ENCODE data around the gene BRDT.

BRDT gene

GRCh38 chr1:91949356-91949699, at the start of gene BRDT:
Gene BRDT, plus strand, starts transcription at chr1:91949401. Its CDS starts 13,354 bp downstream, at chr1:91962755.
- Histone ChIP-seq H3K9me3 (ENCODE audit: insufficient read depth, low read length) (no peaks in the 10 kb centered on the region), H3K36me3 (replicated peaks; ENCODE audit: low read depth, low read length) (no peaks in the 10 kb centered on the region), H2AFZ (ENCODE audit: low read depth, low read length) (no peak within 1 kb of the TSS), H3K4me3 (ENCODE audit: low read length) (peak within 1 kb of the TSS; percentile 21), H3K27me3 (ENCODE audit: low read depth, low read length) (no peaks in the 10 kb centered on the region), H3K4me1 (ENCODE audit: low read length) (peaks cover 12% of the 10 kb centered on the region), H3K4me2 (ENCODE audit: low read length) (peak within 1 kb of the TSS; percentile 56), H4K20me1 (ENCODE audit: insufficient read depth, low read length) (no peaks in the 10 kb centered on the region), H3K79me2 (ENCODE audit: low read length) (no peaks in the 10 kb centered on the region), H3K27ac (ENCODE audit: low read length) (no peak within 1 kb of the TSS), H3K9ac (ENCODE audit: low read length) (no peak within 1 kb of the TSS)
- TF ChIP-seq EZH2phosphoT487 (IDR thresholded peaks at IDR 0.05; ENCODE audit: low read depth) (no peak), CTCF (IDR thresholded peaks at IDR 0.05; ENCODE audit: low read depth, low read length) (no peak)

GRCh38 chr1:91900562-91900961, 48.6 kb upstream of the BRDT start:
- Histone ChIP-seq H3K4me3 (ENCODE audit: low read length) (no peak overlapping the region), H3K79me2 (ENCODE audit: low read length) (no peaks in the 10 kb centered on the region), H2AFZ (ENCODE audit: low read depth, low read length) (no peak overlapping the region), H3K27me3 (ENCODE audit: low read depth, low read length) (no peaks in the 10 kb centered on the region), H3K9me3 (ENCODE audit: insufficient read depth, low read length) (no peaks in the 10 kb centered on the region), H3K4me1 (ENCODE audit: low read length) (no peaks in the 10 kb centered on the region), H3K36me3 (replicated peaks; ENCODE audit: low read depth, low read length) (no peaks in the 10 kb centered on the region), H3K9ac (ENCODE audit: low read length) (no peak overlapping the region), H3K27ac (ENCODE audit: low read length) (no peak overlapping the region), H4K20me1 (ENCODE audit: insufficient read depth, low read length) (no peaks in the 10 kb centered on the region), H3K4me2 (ENCODE audit: low read length) (no peak overlapping the region)
- TF ChIP-seq EZH2phosphoT487 (IDR thresholded peaks at IDR 0.05; ENCODE audit: low read depth): no peak
- no peak for TF ChIP-seq CTCF (IDR thresholded peaks at IDR 0.05; ENCODE audit: low read depth, low read length)

GRCh38 chr1:91901231-91901630, 48.0 kb upstream of the BRDT start:
- H3K9me3 ChIP-seq (ENCODE audit: insufficient read depth, low read length): no peaks in the 10 kb centered on the region
- H2AFZ ChIP-seq (ENCODE audit: low read depth, low read length): no peak overlapping the region
- no peaks in the 10 kb centered on the region for H3K27me3 ChIP-seq (ENCODE audit: low read depth, low read length)
- no peak overlapping the region for H3K9ac ChIP-seq (ENCODE audit: low read length)
- H3K4me2 ChIP-seq (ENCODE audit: low read length): no peak overlapping the region
- H3K4me1 ChIP-seq (ENCODE audit: low read length): no peaks in the 10 kb centered on the region
- H4K20me1 ChIP-seq (ENCODE audit: insufficient read depth, low read length): no peaks in the 10 kb centered on the region
- no peaks in the 10 kb centered on the region for H3K79me2 ChIP-seq (ENCODE audit: low read length)
- no peaks in the 10 kb centered on the region for H3K36me3 ChIP-seq (replicated peaks; ENCODE audit: low read depth, low read length)
- TF ChIP-seq CTCF (IDR thresholded peaks at IDR 0.05; ENCODE audit: low read depth, low read length) (no peak), EZH2phosphoT487 (IDR thresholded peaks at IDR 0.05; ENCODE audit: low read depth) (no peak)
- no peak overlapping the region for H3K27ac ChIP-seq (ENCODE audit: low read length)
- H3K4me3 ChIP-seq (ENCODE audit: low read length): no peak overlapping the region

- H3K27ac ChIP-seq (ENCODE audit: low read length): no peak overlapping the region
Observed at GRCh38 chr1:91912266-91912665, 36.9 kb upstream of the BRDT start.

GRCh38 chr1:91913018-91913417, 36.2 kb upstream of the BRDT start:
- Histone ChIP-seq H3K9me3 (ENCODE audit: insufficient read depth, low read length) (no peaks in the 10 kb centered on the region), H3K27ac (ENCODE audit: low read length) (no peak overlapping the region), H3K27me3 (ENCODE audit: low read depth, low read length) (no peaks in the 10 kb centered on the region), H3K9ac (ENCODE audit: low read length) (no peak overlapping the region), H3K4me3 (ENCODE audit: low read length) (no peak overlapping the region), H3K36me3 (replicated peaks; ENCODE audit: low read depth, low read length) (no peaks in the 10 kb centered on the region), H3K79me2 (ENCODE audit: low read length) (no peaks in the 10 kb centered on the region), H4K20me1 (ENCODE audit: insufficient read depth, low read length) (no peaks in the 10 kb centered on the region), H3K4me1 (ENCODE audit: low read length) (no peaks in the 10 kb centered on the region), H3K4me2 (ENCODE audit: low read length) (no peak overlapping the region), H2AFZ (ENCODE audit: low read depth, low read length) (no peak overlapping the region)
- no peak for TF ChIP-seq EZH2phosphoT487 (IDR thresholded peaks at IDR 0.05; ENCODE audit: low read depth)
- no peak for TF ChIP-seq CTCF (IDR thresholded peaks at IDR 0.05; ENCODE audit: low read depth, low read length)

More at GRCh38 chr1:91912266-91912665, 36.9 kb upstream of the BRDT start:
- H2AFZ ChIP-seq (ENCODE audit: low read depth, low read length): no peak overlapping the region
- H3K36me3 ChIP-seq (replicated peaks; ENCODE audit: low read depth, low read length): no peaks in the 10 kb centered on the region
- no peaks in the 10 kb centered on the region for H4K20me1 ChIP-seq (ENCODE audit: insufficient read depth, low read length)
- no peak for TF ChIP-seq EZH2phosphoT487 (IDR thresholded peaks at IDR 0.05; ENCODE audit: low read depth)
- H3K4me3 ChIP-seq (ENCODE audit: low read length): no peak overlapping the region
- no peak overlapping the region for H3K4me2 ChIP-seq (ENCODE audit: low read length)
- H3K9me3 ChIP-seq (ENCODE audit: insufficient read depth, low read length): no peaks in the 10 kb centered on the region
- H3K79me2 ChIP-seq (ENCODE audit: low read length): no peaks in the 10 kb centered on the region
- no peaks in the 10 kb centered on the region for H3K4me1 ChIP-seq (ENCODE audit: low read length)
- no peaks in the 10 kb centered on the region for H3K27me3 ChIP-seq (ENCODE audit: low read depth, low read length)
- H3K9ac ChIP-seq (ENCODE audit: low read length): no peak overlapping the region
